Spleen (tissue), 7 donors: ENCODE data around the gene PDZD2.

ENCODE experiments used
- POLR2A ChIP-seq, 3 donors: fragments of 450-650 bp; IDR thresholded peaks; one replicate each; pipeline ENCODE4 v1.5.1; 2017; ENCODE audit warnings: antibody characterized with exemption in 3 of 3, mild to moderate bottlenecking in 1 of 3
- POLR2AphosphoS5 ChIP-seq, 3 donors: sonication (generic); formaldehyde crosslinking; IDR thresholded peaks; one replicate each; pipeline ENCODE4 v1.5.1; 2017; ENCODE audit warnings: antibody characterized with exemption in 3 of 3
- TF ChIP-seq, protein P1 (sequence below), 11 experiments: fragments of 200-600 bp in 7 of 11; fragments of 450-650 bp in 4 of 11; sonication (generic) in 4 of 11; IDR thresholded peaks in 8 of 11; conservative IDR thresholded peaks in 3 of 11; 1 replicate in 7 of 11; 2 replicates in 4 of 11; pipeline versions ENCODE4 v1.4.0 to v1.8.0; 2016 to 2021; ENCODE audit warnings: antibody characterized with exemption in 11 of 11, inconsistent platforms in 4 of 11, mild to moderate bottlenecking in 1 of 11
- donor health status: DM: no; HTN: no; CAD: no; lungs with moderate emphysema.
- donor health status: DM: no; HTN: no; CAD: no.
- donor health status: DM: no; HTN: no; CAD: no.

- TF ChIP-seq, protein P1, sequence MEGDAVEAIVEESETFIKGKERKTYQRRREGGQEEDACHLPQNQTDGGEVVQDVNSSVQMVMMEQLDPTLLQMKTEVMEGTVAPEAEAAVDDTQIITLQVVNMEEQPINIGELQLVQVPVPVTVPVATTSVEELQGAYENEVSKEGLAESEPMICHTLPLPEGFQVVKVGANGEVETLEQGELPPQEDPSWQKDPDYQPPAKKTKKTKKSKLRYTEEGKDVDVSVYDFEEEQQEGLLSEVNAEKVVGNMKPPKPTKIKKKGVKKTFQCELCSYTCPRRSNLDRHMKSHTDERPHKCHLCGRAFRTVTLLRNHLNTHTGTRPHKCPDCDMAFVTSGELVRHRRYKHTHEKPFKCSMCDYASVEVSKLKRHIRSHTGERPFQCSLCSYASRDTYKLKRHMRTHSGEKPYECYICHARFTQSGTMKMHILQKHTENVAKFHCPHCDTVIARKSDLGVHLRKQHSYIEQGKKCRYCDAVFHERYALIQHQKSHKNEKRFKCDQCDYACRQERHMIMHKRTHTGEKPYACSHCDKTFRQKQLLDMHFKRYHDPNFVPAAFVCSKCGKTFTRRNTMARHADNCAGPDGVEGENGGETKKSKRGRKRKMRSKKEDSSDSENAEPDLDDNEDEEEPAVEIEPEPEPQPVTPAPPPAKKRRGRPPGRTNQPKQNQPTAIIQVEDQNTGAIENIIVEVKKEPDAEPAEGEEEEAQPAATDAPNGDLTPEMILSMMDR (IDR thresholded peaks at IDR 0.05 in 8 of 11, conservative IDR thresholded peaks at IDR 0.05 in 3 of 11), result no peak
- TF ChIP-seq POLR2A (IDR thresholded peaks at IDR 0.05) (no peak), POLR2AphosphoS5 (IDR thresholded peaks at IDR 0.05) (no peak)
These were observed 99.3 kb downstream of the PDZD2 start for GRCh38 chr5:31738199-31738598.
